Left forelimb (tissue), 1 donor: ENCODE measurements around the gene ASTN2.

Experiments
- DNase-seq: peaks from one replicate; pipeline ENCODE4 v3.0.0-alpha.2; 2018; ENCODE audit warnings: low spot score

ASTN2 gene

DNA sequence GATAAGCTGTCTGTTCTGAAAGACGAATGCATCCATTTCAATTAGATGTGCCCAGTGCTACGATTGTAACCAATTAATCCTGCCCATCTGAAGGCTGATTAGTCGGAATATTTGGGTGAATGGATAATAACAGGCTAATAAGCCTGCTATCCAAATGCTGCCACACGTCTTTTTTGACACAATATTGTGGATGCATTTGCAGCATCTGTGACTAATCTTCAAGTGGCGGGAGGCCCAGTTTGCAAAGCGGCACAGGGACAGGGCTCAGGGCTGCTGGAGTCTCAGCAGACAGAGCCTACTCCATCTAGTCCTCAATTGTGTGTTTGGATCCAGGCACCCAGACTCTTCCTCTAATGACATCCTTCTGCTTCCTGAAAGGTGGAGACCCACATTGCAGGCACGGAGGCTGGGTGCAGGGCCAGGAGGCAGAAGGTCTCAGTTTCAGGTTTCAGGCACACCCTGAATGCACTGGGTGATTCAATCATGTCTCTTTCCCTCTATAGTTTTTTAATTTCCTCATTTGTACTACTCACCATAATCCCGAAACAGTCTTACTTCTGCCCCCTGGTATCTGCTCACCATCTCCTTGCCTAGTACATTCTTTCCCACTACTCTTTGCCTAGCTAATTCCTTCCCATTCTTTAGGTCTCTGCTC is 169.6 kb downstream of the ASTN2 start:
- no peak for DNase-seq

DNA sequence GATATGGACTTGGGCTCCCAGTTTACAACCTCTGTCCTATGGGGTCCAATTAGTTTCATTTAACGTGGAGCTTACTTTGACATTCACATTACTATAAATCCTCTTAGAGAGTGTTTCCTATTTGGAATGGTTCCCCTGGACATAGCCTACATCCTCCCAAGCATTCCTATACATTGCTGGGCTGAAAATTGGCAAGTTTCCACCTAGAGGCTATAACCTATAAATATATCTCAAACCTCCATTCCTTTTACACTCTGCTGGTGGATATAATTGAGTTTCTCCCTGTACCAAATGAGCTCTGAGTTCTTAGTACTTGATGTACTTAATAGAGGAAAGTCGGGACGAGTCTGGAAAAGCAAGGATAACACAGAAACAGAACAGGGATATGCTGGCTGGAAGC is 172.8 kb downstream of the ASTN2 start:
- no peak for DNase-seq

DNA sequence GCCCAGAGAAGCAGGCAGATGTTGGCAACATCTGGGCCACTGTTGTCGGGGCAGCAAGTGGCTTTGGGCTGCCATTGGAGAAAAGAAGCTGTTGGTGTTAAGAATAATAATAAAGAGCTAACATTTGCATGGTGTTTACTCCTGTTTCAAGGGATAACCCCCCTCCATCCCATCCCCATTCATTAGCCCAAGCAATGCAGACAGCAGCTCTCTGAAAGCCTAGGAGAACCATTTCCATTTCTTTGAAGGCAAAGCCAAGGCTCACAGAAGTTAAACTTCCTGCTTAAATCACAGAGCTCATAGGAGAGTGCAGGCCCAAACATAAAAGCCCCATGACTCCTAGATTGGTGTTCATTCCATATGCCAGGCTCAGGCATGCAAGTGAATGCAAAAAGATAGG is 175.4 kb downstream of the ASTN2 start:
- no peak for DNase-seq

DNA sequence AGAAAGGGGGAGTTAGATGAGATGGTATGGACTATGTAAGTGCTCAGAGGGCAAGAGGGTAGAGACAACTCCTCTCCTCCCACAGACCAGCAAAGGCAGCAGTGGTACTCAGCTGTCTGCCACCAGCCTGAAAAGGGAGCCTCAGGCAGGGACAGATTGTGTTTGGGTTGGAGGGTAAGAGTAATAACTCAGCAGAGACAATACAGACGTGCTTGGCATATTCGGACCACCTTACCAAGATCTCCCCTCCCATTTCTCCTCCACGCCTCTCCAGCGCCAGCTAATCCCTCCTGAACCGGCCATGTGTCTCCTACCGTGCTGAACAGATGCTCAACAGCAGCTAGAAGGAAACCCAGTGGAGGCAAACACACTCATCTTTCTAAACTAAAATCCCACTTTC is 180.8 kb downstream of the ASTN2 start:
- no peak for DNase-seq

DNA sequence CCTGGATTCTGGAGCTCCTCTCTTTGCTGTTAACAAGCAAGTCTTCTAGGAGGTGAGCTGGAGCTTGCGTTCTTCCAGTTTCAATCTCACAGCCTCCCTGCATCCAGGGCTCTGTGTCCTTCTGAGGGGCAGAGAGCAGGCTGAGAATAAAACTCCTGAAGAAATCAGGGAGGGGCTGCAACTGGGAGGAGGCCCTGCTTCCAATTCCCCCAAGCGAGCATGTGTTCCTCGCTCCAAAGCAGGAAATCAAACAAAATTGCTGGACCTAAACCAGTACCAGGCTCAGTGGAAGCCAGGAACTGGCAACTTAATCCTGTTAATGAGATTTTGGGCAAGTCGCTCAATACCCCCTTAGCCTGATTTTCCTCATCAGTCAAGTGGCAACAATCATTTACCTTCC is 181.8 kb downstream of the ASTN2 start:
- no peak for DNase-seq

DNA sequence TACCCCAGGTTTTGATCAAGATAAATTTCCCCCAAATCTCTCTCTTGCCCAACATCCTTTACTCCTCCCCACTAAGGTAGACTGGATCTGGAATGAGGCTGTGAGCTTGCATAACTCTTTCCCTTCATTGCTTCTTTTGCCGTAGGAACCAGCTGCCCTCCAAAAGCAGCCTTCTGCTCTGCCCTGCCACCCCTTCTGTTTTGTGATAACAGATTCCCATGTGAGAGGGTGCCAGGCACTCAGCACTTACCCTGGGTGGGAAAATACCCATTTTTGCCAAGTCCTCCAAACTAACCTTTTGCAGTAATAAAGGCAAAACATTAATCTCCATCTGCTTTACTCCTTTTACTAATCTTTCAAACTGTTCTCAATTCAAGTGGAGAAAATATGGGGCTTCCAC is 182.6 kb downstream of the ASTN2 start:
- DNase-seq: no peak

DNA sequence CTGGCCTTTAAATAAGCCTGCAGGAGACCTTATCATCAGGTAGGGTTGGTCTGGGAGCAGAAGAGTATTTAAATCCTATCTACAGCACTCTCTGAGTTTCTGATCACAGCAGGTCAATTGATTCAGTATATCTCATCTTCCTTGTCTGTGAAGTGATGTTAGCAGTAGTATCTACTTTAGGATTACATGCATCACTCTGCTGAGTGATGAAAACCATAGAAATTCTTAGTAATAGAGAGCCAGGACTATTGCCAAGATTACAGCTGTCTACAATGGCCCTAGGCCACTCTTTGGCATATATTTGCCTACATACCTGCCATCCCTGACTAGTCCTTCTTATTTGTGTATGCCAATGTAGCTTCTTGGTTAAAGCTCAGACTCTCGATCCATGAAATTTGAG is 183.8 kb downstream of the ASTN2 start:
- DNase-seq: no peak

DNA sequence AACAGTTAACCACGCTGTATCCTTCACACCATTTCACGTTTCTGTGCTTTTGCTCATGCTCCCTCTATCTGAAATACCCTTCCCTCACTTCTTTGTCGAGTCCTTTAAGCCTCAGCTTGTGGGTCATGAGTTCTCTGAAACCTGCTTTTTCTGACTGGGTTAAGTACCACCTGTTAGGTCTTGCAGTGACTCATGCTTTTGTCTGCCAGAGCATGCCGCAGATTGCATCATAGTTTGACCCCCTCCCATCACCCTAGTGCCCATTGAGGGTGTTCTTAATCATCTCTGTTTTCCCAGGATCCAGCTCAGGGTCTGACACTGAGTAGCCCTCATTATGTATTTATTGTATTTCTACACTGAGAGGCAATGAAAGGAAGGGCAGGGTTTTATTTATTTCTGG is 190.2 kb downstream of the ASTN2 start:
- DNase-seq: no peak

DNA sequence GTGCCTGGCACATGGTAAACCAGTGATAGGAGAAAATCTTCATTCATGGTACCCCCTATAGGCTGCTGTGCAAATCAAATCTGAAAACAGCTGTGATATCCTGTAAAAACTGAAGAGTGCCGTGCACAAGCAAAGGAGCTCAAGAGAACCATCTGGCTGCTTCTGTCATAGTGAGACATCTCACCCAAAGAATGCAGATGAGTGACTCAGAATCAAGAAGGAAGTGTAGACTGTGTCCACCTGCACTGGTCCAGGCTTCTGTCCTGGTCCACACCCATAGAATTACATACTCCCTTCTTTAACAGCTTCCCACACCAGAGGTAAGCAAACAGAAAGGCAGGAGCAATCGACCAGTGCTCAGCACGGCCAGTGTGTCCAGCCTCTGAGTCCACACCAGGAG is 195.9 kb downstream of the ASTN2 start:
- no peak for DNase-seq

DNA sequence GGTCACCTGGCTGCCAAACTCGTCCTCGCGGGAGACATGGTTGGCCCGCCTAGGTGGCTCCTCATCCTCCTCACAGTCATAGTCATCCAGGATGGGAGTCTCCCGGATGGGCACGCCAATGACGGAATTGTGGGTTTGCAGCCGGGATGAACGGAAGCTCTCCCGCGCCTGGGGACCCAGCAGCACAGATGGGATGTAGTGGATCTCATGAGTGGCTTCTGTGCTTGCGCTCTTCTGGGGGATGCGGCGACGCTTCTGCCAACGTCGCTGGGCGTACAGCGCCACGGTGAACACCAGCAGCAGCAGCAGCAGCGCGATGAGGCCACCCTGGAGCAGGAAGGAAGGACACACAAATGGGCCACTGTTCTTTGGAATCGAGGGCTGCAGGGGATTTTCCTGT is 200.4 kb downstream of the ASTN2 start:
- no peak for DNase-seq

DNA sequence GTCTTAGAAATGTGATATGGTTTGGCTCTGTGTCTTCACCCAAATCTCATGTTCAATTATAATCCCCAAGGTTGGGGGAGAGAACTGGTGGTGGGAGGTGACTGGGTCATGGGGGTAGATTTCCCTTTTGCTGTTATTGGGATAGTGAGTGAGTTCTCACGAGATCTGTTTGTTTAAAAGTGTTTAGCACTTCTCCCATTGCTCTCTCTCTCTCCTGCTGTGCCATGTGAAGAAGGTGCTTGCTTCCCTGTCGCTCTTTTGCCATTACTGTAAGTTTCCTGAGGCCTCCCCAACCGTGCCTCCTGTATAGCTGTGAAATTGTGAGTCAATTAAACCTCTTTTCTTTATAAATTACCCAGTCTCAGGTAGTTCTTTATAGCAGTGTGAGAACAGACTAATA is 203.6 kb downstream of the ASTN2 start:
- DNase-seq: no peak

DNA sequence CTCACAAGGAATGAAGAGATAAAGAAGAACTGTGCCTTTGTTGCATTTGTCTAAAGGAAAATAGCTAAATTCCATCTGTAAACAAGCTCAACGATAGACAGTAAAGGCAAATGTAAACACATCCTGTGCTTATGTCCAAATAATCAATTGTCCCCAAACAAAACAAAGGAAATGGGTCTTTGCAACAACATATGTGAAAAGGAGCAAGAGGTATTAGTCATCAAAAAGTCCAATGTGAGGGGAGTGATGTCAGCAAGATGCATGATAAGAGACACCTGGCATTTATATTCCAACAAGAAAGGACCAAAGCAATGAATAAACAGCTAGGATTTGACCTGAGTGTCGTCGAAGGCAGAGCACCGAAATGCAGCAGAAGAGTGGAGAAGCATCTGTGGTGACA is 209.1 kb downstream of the ASTN2 start:
- no peak for DNase-seq

DNA sequence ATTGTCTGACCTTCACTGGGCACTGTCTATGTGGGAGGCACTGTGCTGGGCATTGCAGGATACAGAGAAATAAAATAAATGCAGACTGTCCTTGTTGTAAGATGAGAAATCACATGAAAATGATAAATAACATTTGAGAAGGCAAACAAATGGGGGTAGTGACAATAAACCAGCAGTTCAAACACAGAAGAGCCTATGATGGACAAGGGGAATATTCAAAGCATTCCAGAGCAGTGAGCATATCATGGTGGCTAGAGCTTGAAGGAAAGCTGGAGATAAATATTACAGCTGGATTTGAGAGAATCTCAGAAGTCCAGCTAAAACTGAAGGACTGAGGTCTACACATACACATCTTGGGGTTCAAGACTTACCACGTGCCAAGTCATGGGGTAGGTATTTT is 209.9 kb downstream of the ASTN2 start:
- no peak for DNase-seq

DNA sequence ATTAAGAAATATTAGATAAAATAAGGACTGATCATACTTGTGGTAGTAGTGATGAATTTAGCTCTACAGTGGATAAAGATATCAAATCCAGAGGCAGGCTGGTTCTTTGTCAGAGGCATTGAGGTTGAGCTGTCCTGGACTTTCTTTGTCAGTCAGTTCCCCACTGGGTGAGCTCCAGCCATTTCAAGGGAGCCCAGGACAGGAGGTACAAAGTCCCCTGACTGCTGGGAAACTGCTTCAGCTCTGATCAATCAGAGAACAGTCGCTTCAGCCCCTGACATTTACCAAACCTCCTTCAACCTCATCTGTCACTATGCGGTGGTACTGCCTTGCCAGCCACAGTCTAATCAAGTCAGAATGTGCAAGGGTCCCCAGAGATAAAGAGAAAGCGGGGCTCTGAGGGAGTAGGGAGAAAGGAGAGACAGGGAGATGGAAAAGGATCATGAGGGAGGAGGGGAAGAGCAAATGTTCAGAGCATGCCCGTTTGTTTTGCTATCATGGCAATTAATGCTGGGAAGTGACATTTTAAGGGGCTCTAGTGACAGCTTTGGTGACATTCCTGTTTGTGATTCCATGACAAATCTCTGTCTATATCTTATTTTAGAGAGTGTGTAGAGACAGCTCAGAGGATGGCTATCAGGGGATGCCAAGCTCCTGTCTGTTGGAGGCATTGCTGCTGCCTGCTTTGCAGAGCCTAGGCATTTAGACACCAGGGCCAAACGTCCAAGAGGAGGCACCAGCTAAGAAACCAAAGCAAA is 223.2 kb downstream of the ASTN2 start:
- DNase-seq: no peak

DNA sequence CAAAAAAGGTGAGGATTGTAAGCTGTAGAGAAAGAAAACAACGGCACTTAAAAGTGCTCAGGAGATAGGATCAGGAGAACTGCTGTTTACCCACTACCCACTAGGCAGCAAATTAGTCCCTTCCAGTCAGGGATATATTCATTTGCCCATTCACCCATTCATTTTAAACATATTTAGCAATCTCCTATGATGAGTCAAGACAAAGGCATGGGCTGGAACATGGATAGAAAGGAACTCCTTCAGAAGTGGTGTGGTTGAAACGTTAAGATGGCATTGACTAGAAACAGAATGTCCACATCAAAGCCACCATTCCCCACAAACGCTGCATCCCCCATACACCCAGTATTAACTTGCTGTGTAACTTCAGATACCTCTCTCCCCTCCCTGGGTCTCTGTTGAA is 225.7 kb downstream of the ASTN2 start:
- DNase-seq: no peak

DNA sequence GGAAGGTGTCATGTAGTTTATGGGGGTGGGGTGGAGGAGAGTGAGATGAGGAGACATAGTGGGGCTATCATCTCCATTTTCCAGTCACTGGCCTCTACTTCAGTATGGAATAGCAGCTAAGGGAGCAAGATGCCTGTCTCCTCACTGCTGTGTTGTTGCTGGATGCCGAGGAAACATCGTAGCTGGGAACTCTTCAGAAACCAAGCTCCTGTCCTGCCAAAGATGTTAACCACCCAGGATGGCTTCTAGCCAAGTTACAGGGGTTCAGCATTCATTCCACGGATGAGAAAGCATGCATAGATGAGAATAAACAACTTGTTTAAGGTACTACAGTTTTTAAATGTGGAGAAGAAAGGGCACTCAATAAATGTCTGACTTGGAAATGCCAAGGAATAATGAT is 226.5 kb downstream of the ASTN2 start:
- no peak for DNase-seq

DNA sequence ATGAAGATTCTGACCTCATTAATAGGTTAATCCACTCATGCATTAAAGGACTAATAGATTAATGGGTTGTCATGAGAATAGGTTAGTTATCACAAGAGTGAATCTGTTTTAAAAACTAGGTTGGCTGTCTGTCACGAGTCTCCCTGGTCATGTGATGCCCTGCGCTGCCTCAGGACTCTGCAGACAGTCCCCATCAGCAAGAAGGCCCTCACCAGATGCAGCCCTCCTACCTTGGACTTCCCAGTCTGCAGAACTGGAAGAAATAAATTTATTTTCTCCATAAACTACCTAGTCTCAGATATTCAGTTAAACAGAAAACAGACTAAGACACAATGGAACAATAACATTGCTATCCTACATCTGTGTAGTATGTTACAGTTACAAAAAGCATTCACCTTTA is 227.4 kb downstream of the ASTN2 start:
- DNase-seq: no peak

DNA sequence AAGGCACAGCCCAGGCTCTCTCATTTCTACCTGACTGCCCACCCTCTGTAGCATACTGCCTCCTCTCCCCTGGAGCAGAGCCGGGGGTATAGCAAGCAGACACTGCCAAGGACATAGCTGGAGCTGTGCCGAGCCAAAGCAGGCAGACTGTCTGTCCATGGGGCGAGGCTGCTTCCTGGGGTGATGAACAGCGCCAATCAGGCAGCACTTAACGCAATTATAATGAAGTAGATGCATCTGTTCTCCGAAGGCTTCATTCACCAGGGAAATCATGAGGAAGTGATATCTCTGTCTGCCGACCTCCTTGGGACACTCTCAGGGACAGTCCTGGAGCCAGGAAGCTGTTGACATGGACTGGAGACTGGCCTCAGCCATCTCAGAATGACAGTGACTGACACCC is 230.7 kb downstream of the ASTN2 start:
- no peak for DNase-seq

DNA sequence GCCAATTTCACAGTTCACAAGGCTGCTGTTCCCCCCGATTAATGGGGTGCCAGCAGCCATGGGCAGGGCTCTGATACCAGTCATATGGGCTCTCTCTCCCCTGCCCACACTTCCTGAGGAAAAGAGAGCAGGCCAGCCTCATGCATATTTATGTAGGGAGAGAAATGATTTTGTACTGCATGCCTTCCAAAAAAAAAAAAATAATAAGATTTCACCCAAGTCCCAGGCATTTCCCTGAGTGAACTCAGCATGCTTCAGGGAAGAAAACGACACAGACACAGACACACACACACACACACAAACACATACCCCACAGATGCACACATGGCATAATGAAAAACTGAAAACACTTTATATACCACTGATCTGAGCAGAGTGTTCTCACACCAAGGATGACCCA is 232.8 kb downstream of the ASTN2 start:
- no peak for DNase-seq

DNA sequence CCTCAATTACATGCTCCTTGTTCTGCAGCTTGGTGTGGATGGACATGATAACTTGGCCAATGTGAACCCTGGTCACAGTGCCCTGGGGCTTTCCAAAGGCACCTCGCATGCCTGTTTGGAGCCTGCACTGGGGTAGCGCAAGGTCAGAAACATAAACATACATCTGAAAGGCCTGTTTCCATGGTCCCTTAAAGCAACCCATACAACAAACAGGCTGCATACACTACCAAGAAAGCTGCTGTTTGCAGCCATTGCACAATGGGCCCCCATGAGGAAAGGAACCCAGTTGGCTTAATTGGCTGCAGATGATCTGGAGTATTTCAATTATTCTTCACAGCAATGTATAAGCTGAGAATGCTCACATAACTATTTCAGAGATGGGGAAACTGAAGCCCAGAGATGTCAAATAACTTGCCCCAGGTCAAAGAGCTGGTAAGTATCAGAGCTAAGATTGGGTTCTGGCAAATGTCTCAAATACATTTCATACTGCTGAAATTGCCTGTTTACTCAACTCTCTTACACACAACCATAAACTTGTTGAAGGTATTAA is 233.9 kb downstream of the ASTN2 start:
- no peak for DNase-seq

DNA sequence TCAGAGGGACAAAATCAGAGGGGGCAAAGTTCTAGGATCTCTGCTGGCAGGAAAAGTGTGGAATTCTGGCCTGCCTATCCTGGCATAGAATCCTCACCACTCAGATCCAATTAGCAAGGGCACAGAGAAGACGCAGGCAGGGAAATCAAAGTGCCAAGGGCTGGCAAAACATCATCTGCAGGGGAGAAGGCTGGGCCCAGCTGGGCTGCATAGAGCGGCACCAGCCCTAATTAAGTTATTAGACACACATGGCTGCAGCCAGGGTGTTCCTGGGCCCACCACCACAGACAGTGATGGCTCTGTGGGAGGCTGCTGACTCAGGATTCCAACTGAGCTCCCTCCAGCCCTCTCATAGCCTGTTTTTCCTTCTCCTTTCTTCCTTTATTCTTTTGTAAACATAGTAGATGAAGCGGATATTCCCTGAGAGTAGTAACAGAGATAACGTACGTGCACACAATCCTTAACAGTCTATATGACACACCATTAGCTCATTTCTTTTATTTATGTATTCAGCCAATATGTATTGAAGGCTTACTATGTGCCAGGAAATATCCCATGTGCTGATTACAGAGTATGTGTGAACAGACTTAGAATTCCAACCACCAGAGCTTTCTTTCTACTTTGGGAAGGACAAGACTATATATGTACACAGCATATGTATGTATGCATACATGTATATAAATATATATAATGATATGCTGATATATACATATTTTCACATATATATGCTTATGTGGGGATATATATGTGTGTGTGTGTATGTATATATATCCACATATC is 236.1 kb downstream of the ASTN2 start:
- DNase-seq: no peak

DNA sequence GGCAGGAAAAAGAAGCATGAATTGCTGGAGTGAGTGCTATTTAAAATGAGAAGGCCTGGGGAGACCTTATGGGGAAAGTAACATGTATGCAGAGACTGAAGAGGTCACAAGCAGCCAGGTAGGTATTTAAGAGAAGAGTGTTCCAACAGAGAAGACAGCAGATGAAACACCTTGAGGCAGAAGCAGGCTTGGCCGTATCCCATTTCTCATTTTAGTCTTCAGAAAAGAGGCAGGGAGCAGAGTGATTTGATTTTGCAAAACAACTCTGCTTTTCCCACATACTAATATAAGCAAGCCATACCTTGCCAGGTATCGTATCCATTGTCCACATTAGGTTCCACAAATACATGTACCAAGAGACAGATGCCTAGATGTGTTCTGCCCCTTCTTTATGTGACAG is 244.3 kb downstream of the ASTN2 start:
- DNase-seq: no peak

DNA sequence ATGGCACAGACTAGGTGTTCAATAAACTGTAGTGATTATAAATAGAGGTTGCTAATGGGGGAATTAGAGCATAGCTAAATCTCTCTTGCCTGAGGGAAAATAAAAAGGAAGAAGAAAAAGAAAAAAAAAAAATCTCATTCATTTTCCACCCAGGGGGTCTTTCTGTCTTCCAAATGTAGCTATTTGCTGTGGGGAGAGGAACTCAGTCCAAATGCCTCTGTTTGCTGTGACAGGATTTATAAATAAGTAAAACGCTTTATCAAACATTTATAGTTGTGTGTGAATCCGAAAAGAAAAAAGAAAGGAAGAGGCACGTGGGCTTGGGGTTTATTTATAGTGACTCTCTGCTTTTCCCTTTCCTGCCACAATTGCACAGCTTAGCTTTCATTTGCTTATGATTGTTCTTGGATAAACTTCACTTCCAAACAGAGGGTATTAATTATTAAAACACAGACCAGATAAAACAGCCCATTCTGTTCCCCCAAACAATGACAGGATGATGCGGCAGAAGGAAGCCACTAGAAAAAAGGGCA is 245.7 kb downstream of the ASTN2 start:
- DNase-seq: no peak
